Heart left ventricle (tissue), 13 donors: ENCODE data around the gene SCRG1.

Source experiments
- CTCF ChIP-seq, 12 donors: fragments of 200-600 bp; sonication (generic) in 4 of 12; IDR thresholded peaks; one replicate each; pipeline versions ENCODE4 v1.5.0 to v1.8.0; 2018 to 2022; ENCODE audit warnings: antibody characterized with exemption in 12 of 12, mild to moderate bottlenecking in 5 of 12
- POLR2A ChIP-seq, 2 donors: fragments of 450-650 bp; IDR thresholded peaks; one replicate each; pipeline ENCODE4 v1.6.1; 2017; ENCODE audit warnings: antibody characterized with exemption in 2 of 2, mild to moderate bottlenecking in 2 of 2, moderate library complexity in 2 of 2
- donor health status: ischemic (EF 13 %, LVEDD 7.1; RV severe dilation, severe dysfunction).
- donor health status: DM: no; HTN: yes; CAD: no.
- donor health status: DM: no; HTN: no; CAD: no.
- donor health status: ischemic (EF 25% LVEDD 6.9; RV normal size, moderate dysfunction).
- donor health status: ischemic (EF 25% LVEDD 5.7; RV mildly dilated, moderate dysfunction).
- donor health status: ischemic (EF 35%, LVEDD 5.7; RV mildly dilated, moderate dysfunction).
- donor health status: nonischemic (EF 11% LVEDD 7.7; RV severe dilation, severe dysfunction).
- donor health status: DM: yes; HTN: yes; CAD: no.
- donor health status: PGD.
- donor health status: ischemic (EF 29% LVEDD 5.4; RV normal size, mild dysfunction).
- donor health status: nonischemic (EF 23%, LVEDD 6.1; RV moderate dilation, normal function).

- no peak for TF ChIP-seq CTCF (IDR thresholded peaks at IDR 0.05)
- no peak for TF ChIP-seq POLR2A (IDR thresholded peaks at IDR 0.05)
Measured at GRCh38 chr4:173415885-173416653, 17.2 kb upstream of the SCRG1 start.
